GM12878 (cell line): ENCODE data around the gene SOX3. TPM values are rescaled to one million over a fixed set of nuclear protein-coding genes. Genes with fewer than 3 reads are reported as not detected.

Experiments
- ATAC-seq: fragments of 200-7000 bp; cut with Tn5 transposase; 3 replicates; pipeline ENCODE4 v1.9.1; 2020; ENCODE audit warnings: mild to moderate bottlenecking, moderate library complexity
- BruUV-seq: library from RNA; stranded (reverse); fragments of 400-500 nt; replicated peaks from 2 replicates; lab custom pipeline; 2021; lab: Mats Ljungman, UMichigan
- CTCF ChIA-PET: fragments of 300-600 bp; sonication (Branson Sonifier 250); formaldehyde crosslinking; extraction: SDS; loops from one replicate; lab custom pipeline; 2021; ENCODE audit warnings: inconsistent platforms; lab: Yijun Ruan, JAX
- POLR2A ChIA-PET: fragments of 350-600 bp; formaldehyde crosslinking; extraction: SDS; loops from one replicate; lab custom pipeline; 2021; ENCODE audit warnings: inconsistent platforms; lab: Charles Lee
- RAD21 ChIA-PET: fragments of 300-600 bp; sonication (Branson Sonifier 250); formaldehyde crosslinking; loops from one replicate; lab custom pipeline; 2023; ENCODE audit warnings: antibody characterized with exemption; ENCODE audit not compliant: unreplicated experiment; lab: Charles Lee
- SMC1A ChIA-PET: fragments of 300-600 bp; sonication (Branson Sonifier 250); formaldehyde crosslinking; loops from one replicate; lab custom pipeline; 2023; ENCODE audit not compliant: unreplicated experiment, uncharacterized antibody; lab: Charles Lee
- DNase-seq: peaks from one replicate; pipeline ENCODE4 v3.0.0-alpha.2; 2011; ENCODE audit warnings: low read depth, low spot score
- FAIRE-seq: peaks from 3 replicates; lab custom pipeline; 2011; peaks lifted over from hg19 to GRCh38; lab: Jason Lieb, UNC
- H2AFZ ChIP-seq: 2 replicates; pipeline ENCODE4 v1.6.0; 2011; ENCODE audit warnings: low read depth, low read length, control low read depth; ENCODE audit not compliant: control insufficient read depth
- H3K27ac ChIP-seq: 2 replicates; pipeline ENCODE4 v1.5.1; 2011; ENCODE audit warnings: control low read depth; ENCODE audit not compliant: control insufficient read depth, insufficient read depth
- H3K27me3 ChIP-seq, 2 experiments: replicated peaks in 1 of 2; 2 replicates each; pipeline versions ENCODE4 v1.6.0 to v1.6.1; 2011; ENCODE audit warnings: low read length in 1 of 2; ENCODE audit not compliant: control insufficient read depth in 2 of 2, insufficient read depth in 2 of 2
- H3K36me3 ChIP-seq, 2 experiments: 2 replicates each; pipeline ENCODE4 v1.5.1; 2011; ENCODE audit warnings: low read length in 1 of 2; ENCODE audit not compliant: control insufficient read depth in 2 of 2, insufficient read depth in 2 of 2
- H3K4me1 ChIP-seq: 2 replicates; pipeline ENCODE4 v1.6.1; 2011; ENCODE audit warnings: mild to moderate bottlenecking, low read length, moderate library complexity, mixed read lengths; ENCODE audit not compliant: control insufficient read depth, insufficient read depth
- H3K4me2 ChIP-seq: 2 replicates; pipeline ENCODE4 v1.6.0; 2011; ENCODE audit warnings: control low read depth; ENCODE audit not compliant: control insufficient read depth, insufficient read depth
- H3K4me3 ChIP-seq: fragments of 200-600 bp; sonication (generic); 2 replicates; pipeline ENCODE4 v1.5.1; 2016
- H3K79me2 ChIP-seq: 2 replicates; pipeline ENCODE4 v1.6.0; 2011; ENCODE audit warnings: low read length; ENCODE audit not compliant: control insufficient read depth, insufficient read depth
- H3K9ac ChIP-seq: 2 replicates; pipeline ENCODE4 v1.8.0; 2011; ENCODE audit warnings: low read length, control low read depth, mixed read lengths; ENCODE audit not compliant: control insufficient read depth, insufficient read depth
- H3K9me3 ChIP-seq: replicated peaks from 3 replicates; pipeline ENCODE4 v1.5.1; 2011; ENCODE audit warnings: mild to moderate bottlenecking, low read length; ENCODE audit not compliant: control insufficient read depth, insufficient read depth
- H4K20me1 ChIP-seq: 2 replicates; pipeline ENCODE4 v1.6.0; 2011; ENCODE audit not compliant: control insufficient read depth, insufficient read depth
- BRCA1 ChIP-seq: IDR thresholded peaks from 2 replicates; pipeline ENCODE4 v1.6.1; 2011; ENCODE audit warnings: low read depth, low read length, improper control_type of control experiment
- CHD1 ChIP-seq: IDR thresholded peaks from 2 replicates; pipeline ENCODE4 v1.6.1; 2012; ENCODE audit warnings: low read depth, low read length, improper control_type of control experiment
- CHD4 ChIP-seq: fragments of 200-600 bp; sonication (generic); IDR thresholded peaks from 2 replicates; pipeline ENCODE4 v1.6.1; 2016; ENCODE audit warnings: mild to moderate bottlenecking
- NFIC ChIP-seq: IDR thresholded peaks from 2 replicates; pipeline ENCODE4 v1.6.1; 2012; ENCODE audit warnings: low read depth, mild to moderate bottlenecking, inconsistent platforms, low read length, moderate library complexity
- PAX8 ChIP-seq: fragments of 450-650 bp; IDR thresholded peaks from 2 replicates; pipeline ENCODE4 v1.6.1; 2017; ENCODE audit warnings: mild to moderate bottlenecking, moderate library complexity
- RAD51 ChIP-seq: fragments of 450-650 bp; IDR thresholded peaks from 2 replicates; pipeline ENCODE4 v1.6.1; 2016; ENCODE audit warnings: moderate library complexity, mild to moderate bottlenecking, inconsistent platforms
- SREBF2 ChIP-seq: IDR thresholded peaks from 2 replicates; pipeline ENCODE4 v1.6.1; 2012; ENCODE audit warnings: mild to moderate bottlenecking, low read length
- STAT3 ChIP-seq: IDR thresholded peaks from 2 replicates; pipeline ENCODE4 v1.6.1; 2011; ENCODE audit warnings: low read depth, low read length, improper control_type of control experiment
- ZSCAN29 ChIP-seq: fragments of 450-650 bp; IDR thresholded peaks from 2 replicates; pipeline ENCODE4 v1.6.1; 2017; ENCODE audit warnings: mild to moderate bottlenecking, moderate library complexity
- WGBS: methylation state at CpG from one replicate; pipeline ENCODE4 v1.1.6; 2016; ENCODE audit warnings: low lambda C conversion rate; ENCODE audit not compliant: insufficient replicate concordance, insufficient coverage; ENCODE audit errors: missing lambda C conversion rate; 5-methylcytosine and 5-hydroxymethylcytosine counted together
- in situ Hi-C: fragments of 300-500 bp; cut with MboI; formaldehyde crosslinking; loops from 9 replicates; pipeline ENCODE4 v1.14.3; 2018; ENCODE audit warnings: mixed read lengths
- intact Hi-C: fragments of 100-400 bp; cut with micrococcal nuclease; formaldehyde crosslinking; loops from one replicate; pipeline ENCODE4 v1.14.2; 2022; ENCODE audit not compliant: unreplicated experiment
- polyA plus RNA-seq, 11 experiments: library from polyadenylated mRNA; depleted of rRNA in 4 of 11; unstranded in 6 of 11; stranded (reverse) in 5 of 11; fragments of >200 nt; fragmentation: Nextera tagmentation in 4 of 11; fragmentation: Illumina TruSeq in 1 of 11; extraction: Ambion mirVana in 4 of 11; extraction: Trizol in 1 of 11; gene quantifications; 1 replicate in 1 of 11; 2 replicates in 10 of 11; pipeline versions ENCODE4 v1.2.1 to v1.2.3, GENCODE V29; 2011 to 2016; ENCODE audit warnings: inconsistent platforms in 2 of 11, missing spikeins in 2 of 11, low read depth in 1 of 11
- total RNA-seq, 4 experiments: library from RNA; depleted of rRNA in 3 of 4; stranded (reverse); fragments of >200 nt in 3 of 4; fragmentation: Illumina TruSeq in 1 of 4; extraction: Trizol in 1 of 4; gene quantifications; 2 replicates each; pipeline versions ENCODE4 v1.2.1 to v1.2.3, GENCODE V29; 2013 to 2021
- TF ChIP-seq, protein P1 (sequence below): fragments of 450-650 bp; IDR thresholded peaks from 2 replicates; pipeline ENCODE4 v1.6.1; 2017; ENCODE audit warnings: borderline replicate concordance
- TF ChIP-seq, protein P2 (sequence below): fragments of 150-350 bp; IDR thresholded peaks from 2 replicates; pipeline ENCODE4 v1.6.1; 2016; ENCODE audit warnings: low read depth, low read length
- TF ChIP-seq, protein P3 (sequence below): fragments of 450-650 bp; formaldehyde crosslinking; IDR thresholded peaks from 2 replicates; pipeline ENCODE4 v1.5.0; 2022; ENCODE audit warnings: mild to moderate bottlenecking, missing genetic modification characterization

The SOX3 gene
- total and polyA plus RNA-seq, 10 of the 15 experiments (the other 5 are each of a cell fraction or from before 2014, with no cell fraction given): not detected

DNA sequence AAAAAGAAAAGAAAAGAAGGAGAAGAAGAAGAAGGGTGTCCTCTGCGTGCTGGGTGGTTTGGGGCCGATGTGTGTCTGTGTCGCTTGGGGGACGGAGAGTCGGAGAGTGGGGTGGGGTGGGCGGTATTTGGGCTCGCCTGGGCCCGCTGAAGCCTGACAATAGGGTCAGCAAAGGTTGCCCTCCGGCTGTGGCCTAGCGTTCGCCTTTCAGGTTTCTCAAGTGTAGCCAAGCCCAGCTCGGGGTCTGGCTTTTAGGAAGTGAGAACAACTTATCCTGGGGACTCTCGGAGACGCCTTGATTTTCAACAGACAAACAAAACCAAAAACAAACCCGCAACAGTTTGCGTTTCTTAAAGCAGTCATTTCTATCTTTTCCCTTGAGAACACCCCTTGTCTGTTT is 4.1 kb upstream of the SOX3 start:
- DNase-seq (no peak), FAIRE-seq (no peak), ATAC-seq (no peak)
- intact Hi-C loops: no loop called here
- SMC1A ChIA-PET: no interaction called here
- in situ Hi-C loops: no loop called here
- Histone ChIP-seq H3K9me3 (peaks cover 3% of the 10 kb centered on the region; the same call in 1 of the 3 replicates), H3K27ac (no peak overlapping the region), H3K4me1 (no peaks in the 10 kb centered on the region), H2AFZ (no peak overlapping the region), H3K4me2 (no peak overlapping the region), H3K4me3 (no peak overlapping the region), H3K9ac (no peak overlapping the region), H3K36me3 (no peaks in the 10 kb centered on the region), H3K27me3 (no peaks in the 10 kb centered on the region), H4K20me1 (no peaks in the 10 kb centered on the region), H3K79me2 (no peaks in the 10 kb centered on the region)
- POLR2A ChIA-PET: no interaction called here
- no TSS peak for BruUV-seq
- CTCF ChIA-PET: no interaction called here
- 51% methylated on average over 14 of the region's 16 CpGs for WGBS
- TF ChIP-seq, protein P1, sequence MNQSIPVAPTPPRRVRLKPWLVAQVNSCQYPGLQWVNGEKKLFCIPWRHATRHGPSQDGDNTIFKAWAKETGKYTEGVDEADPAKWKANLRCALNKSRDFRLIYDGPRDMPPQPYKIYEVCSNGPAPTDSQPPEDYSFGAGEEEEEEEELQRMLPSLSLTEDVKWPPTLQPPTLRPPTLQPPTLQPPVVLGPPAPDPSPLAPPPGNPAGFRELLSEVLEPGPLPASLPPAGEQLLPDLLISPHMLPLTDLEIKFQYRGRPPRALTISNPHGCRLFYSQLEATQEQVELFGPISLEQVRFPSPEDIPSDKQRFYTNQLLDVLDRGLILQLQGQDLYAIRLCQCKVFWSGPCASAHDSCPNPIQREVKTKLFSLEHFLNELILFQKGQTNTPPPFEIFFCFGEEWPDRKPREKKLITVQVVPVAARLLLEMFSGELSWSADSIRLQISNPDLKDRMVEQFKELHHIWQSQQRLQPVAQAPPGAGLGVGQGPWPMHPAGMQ: no peak
- TF ChIP-seq ZSCAN29 (no peak), BRCA1 (no peak)
- RAD21 ChIA-PET: no interaction called here

DNA sequence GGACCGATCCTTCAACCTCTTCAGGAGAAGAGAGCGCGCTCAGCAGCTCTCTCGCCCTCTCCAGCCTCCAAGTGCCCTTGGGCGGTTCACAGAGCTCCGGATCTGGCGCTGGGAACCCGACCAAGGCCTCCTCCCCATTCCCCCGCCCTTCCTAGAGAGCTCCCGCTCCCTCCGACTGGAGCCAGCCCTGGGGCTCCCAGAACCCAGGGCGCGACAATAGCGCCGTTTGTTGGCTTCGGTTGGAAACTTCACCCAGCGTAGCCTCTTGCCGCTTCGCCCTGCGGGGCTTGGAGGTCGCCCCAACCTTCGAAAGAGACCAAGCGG is 3.1 kb upstream of the SOX3 start:
- RAD21 ChIA-PET: no interaction called here
- H2AFZ ChIP-seq: no peak overlapping the region
- H3K27me3 ChIP-seq: no peaks in the 10 kb centered on the region
- POLR2A ChIA-PET: no interaction called here
- H3K4me1 ChIP-seq: no peaks in the 10 kb centered on the region
- no peak overlapping the region for H3K4me2 ChIP-seq
- H3K9me3 ChIP-seq: peaks cover 3% of the 10 kb centered on the region; the same call in 1 of the 3 replicates
- intact Hi-C loops: no loop called here
- no peaks in the 10 kb centered on the region for H3K36me3 ChIP-seq
- DNase-seq (no peak), ATAC-seq (no peak), FAIRE-seq (no peak)
- H3K79me2 ChIP-seq: no peaks in the 10 kb centered on the region
- in situ Hi-C loops: no loop called here
- H4K20me1 ChIP-seq: no peaks in the 10 kb centered on the region
- SMC1A ChIA-PET: no interaction called here
- WGBS: 36% methylated on average over 23 of the region's 23 CpGs
- H3K27ac ChIP-seq: no peak overlapping the region
- H3K9ac ChIP-seq: no peak overlapping the region
- H3K4me3 ChIP-seq: no peak overlapping the region
- CTCF ChIA-PET: no interaction called here
- BruUV-seq: no TSS peak
- no peak for TF ChIP-seq SREBF2
- TF ChIP-seq, protein P2, sequence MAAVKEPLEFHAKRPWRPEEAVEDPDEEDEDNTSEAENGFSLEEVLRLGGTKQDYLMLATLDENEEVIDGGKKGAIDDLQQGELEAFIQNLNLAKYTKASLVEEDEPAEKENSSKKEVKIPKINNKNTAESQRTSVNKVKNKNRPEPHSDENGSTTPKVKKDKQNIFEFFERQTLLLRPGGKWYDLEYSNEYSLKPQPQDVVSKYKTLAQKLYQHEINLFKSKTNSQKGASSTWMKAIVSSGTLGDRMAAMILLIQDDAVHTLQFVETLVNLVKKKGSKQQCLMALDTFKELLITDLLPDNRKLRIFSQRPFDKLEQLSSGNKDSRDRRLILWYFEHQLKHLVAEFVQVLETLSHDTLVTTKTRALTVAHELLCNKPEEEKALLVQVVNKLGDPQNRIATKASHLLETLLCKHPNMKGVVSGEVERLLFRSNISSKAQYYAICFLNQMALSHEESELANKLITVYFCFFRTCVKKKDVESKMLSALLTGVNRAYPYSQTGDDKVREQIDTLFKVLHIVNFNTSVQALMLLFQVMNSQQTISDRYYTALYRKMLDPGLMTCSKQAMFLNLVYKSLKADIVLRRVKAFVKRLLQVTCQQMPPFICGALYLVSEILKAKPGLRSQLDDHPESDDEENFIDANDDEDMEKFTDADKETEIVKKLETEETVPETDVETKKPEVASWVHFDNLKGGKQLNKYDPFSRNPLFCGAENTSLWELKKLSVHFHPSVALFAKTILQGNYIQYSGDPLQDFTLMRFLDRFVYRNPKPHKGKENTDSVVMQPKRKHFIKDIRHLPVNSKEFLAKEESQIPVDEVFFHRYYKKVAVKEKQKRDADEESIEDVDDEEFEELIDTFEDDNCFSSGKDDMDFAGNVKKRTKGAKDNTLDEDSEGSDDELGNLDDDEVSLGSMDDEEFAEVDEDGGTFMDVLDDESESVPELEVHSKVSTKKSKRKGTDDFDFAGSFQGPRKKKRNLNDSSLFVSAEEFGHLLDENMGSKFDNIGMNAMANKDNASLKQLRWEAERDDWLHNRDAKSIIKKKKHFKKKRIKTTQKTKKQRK: no peak
- TF ChIP-seq PAX8: no peak
- no peak for TF ChIP-seq RAD51
- TF ChIP-seq, protein P3, sequence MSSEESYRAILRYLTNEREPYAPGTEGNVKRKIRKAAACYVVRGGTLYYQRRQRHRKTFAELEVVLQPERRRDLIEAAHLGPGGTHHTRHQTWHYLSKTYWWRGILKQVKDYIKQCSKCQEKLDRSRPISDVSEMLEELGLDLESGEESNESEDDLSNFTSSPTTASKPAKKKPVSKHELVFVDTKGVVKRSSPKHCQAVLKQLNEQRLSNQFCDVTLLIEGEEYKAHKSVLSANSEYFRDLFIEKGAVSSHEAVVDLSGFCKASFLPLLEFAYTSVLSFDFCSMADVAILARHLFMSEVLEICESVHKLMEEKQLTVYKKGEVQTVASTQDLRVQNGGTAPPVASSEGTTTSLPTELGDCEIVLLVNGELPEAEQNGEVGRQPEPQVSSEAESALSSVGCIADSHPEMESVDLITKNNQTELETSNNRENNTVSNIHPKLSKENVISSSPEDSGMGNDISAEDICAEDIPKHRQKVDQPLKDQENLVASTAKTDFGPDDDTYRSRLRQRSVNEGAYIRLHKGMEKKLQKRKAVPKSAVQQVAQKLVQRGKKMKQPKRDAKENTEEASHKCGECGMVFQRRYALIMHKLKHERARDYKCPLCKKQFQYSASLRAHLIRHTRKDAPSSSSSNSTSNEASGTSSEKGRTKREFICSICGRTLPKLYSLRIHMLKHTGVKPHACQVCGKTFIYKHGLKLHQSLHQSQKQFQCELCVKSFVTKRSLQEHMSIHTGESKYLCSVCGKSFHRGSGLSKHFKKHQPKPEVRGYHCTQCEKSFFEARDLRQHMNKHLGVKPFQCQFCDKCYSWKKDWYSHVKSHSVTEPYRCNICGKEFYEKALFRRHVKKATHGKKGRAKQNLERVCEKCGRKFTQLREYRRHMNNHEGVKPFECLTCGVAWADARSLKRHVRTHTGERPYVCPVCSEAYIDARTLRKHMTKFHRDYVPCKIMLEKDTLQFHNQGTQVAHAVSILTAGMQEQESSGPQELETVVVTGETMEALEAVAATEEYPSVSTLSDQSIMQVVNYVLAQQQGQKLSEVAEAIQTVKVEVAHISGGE: no peak
- no peak for TF ChIP-seq STAT3
- no peak for TF ChIP-seq NFIC
- no peak for TF ChIP-seq CHD1
- no peak for TF ChIP-seq CHD4
